CD14-positive monocyte (primary cell): Measurements from ENCODE around the gene CNTNAP2. TPM values are rescaled to one million over a fixed set of nuclear protein-coding genes. Genes with fewer than 3 reads are reported as not detected.

Source experiments
- DNase-seq, 3 donors: peaks; one replicate each; pipeline ENCODE4 v3.0.0-alpha.2; 2011 to 2022
- H2AFZ ChIP-seq: 2 replicates; pipeline ENCODE4 v1.6.0; 2012; ENCODE audit warnings: mild to moderate bottlenecking, low read depth, low read length, inconsistent platforms; ENCODE audit not compliant: insufficient read depth, poor library complexity, severe bottlenecking
- H3K27ac ChIP-seq, 2 donors: 1 replicate in 1 of 2; 2 replicates in 1 of 2; pipeline ENCODE4 v1.5.1; 2012 to 2013; ENCODE audit warnings: low read length in 2 of 2, control low read depth in 1 of 2, inconsistent platforms in 1 of 2, low read depth in 1 of 2, mild to moderate bottlenecking in 1 of 2
- H3K27me3 ChIP-seq, 2 donors: one replicate each; pipeline versions ENCODE4 v1.6.0 to v1.6.1; 2011 to 2013; ENCODE audit warnings: low read length in 2 of 2; ENCODE audit not compliant: control insufficient read depth in 2 of 2, insufficient read depth in 2 of 2
- H3K36me3 ChIP-seq, 2 donors: replicated peaks in 1 of 2; 1 replicate in 1 of 2; 2 replicates in 1 of 2; pipeline versions ENCODE4 v1.5.1 to v1.6.1; 2012 to 2013; ENCODE audit warnings: low read length in 2 of 2, control low read depth in 1 of 2, inconsistent platforms in 1 of 2, mild to moderate bottlenecking in 1 of 2; ENCODE audit not compliant: insufficient read depth in 2 of 2, control insufficient read depth in 1 of 2
- H3K4me1 ChIP-seq, 2 donors: 1 replicate in 1 of 2; 2 replicates in 1 of 2; pipeline versions ENCODE4 v1.5.1 to v1.6.1; 2012 to 2013; ENCODE audit warnings: low read length in 2 of 2, control low read depth in 1 of 2, inconsistent platforms in 1 of 2, mild to moderate bottlenecking in 1 of 2, moderate library complexity in 1 of 2; ENCODE audit not compliant: insufficient read depth in 2 of 2, control insufficient read depth in 1 of 2
- H3K4me2 ChIP-seq: replicated peaks from 2 replicates; pipeline ENCODE3; 2012; ENCODE audit warnings: low read length, moderate library complexity, mild to moderate bottlenecking; ENCODE audit not compliant: poor library complexity, severe bottlenecking; ENCODE audit errors: extremely low read depth
- H3K4me3 ChIP-seq, 3 experiments: fragments of 200-600 bp in 1 of 3; sonication (generic) in 1 of 3; replicated peaks in 1 of 3; 1 replicate in 2 of 3; 2 replicates in 1 of 3; pipeline ENCODE4 v1.5.1; 2011 to 2013; ENCODE audit warnings: low read length in 3 of 3, mild to moderate bottlenecking in 3 of 3, control low read depth in 2 of 3, low read depth in 2 of 3, inconsistent platforms in 1 of 3, moderate library complexity in 1 of 3
- H3K79me2 ChIP-seq: 2 replicates; pipeline ENCODE4 v1.6.0; 2012; ENCODE audit warnings: mild to moderate bottlenecking, control low read depth, inconsistent platforms, low read length, moderate library complexity; ENCODE audit not compliant: insufficient read depth
- H3K9ac ChIP-seq: 2 replicates; pipeline ENCODE4 v1.6.0; 2017; ENCODE audit warnings: low read length, mild to moderate bottlenecking; ENCODE audit not compliant: insufficient read depth, poor library complexity, severe bottlenecking
- H3K9me3 ChIP-seq, 2 donors: replicated peaks in 1 of 2; 1 replicate in 1 of 2; 2 replicates in 1 of 2; pipeline versions ENCODE4 v1.5.1 to v1.6.1; 2012 to 2013; ENCODE audit warnings: low read length in 2 of 2, control low read depth in 1 of 2; ENCODE audit not compliant: control insufficient read depth in 1 of 2, insufficient read depth in 1 of 2
- H4K20me1 ChIP-seq: 2 replicates; pipeline ENCODE4 v1.6.0; 2012; ENCODE audit warnings: mild to moderate bottlenecking, low read length, control low read depth, moderate library complexity; ENCODE audit not compliant: insufficient read depth
- H3K27ac Mint-ChIP-seq, 7 donors: one replicate each; pipeline ENCODE4 v1.8.0; 2020; ENCODE audit warnings: mild to moderate bottlenecking in 7 of 7, mixed read lengths in 7 of 7, moderate library complexity in 6 of 7, inconsistent platforms in 2 of 7
- H3K27me3 Mint-ChIP-seq, 3 donors: one replicate each; pipeline ENCODE4 v1.8.0; 2021 to 2022; ENCODE audit warnings: low read depth in 3 of 3, mild to moderate bottlenecking in 3 of 3, mixed read lengths in 3 of 3, moderate library complexity in 3 of 3, inconsistent platforms in 1 of 3
- H3K36me3 Mint-ChIP-seq, 2 donors: one replicate each; pipeline ENCODE4 v1.8.0; 2020; ENCODE audit warnings: mixed read lengths in 2 of 2, inconsistent platforms in 1 of 2, mild to moderate bottlenecking in 1 of 2
- H3K4me1 Mint-ChIP-seq: one replicate; pipeline ENCODE4 v1.8.0; 2020; ENCODE audit warnings: mild to moderate bottlenecking, mixed read lengths
- H3K4me3 Mint-ChIP-seq, 2 donors: one replicate each; pipeline ENCODE4 v1.8.0; 2020; ENCODE audit warnings: mild to moderate bottlenecking in 2 of 2, mixed read lengths in 2 of 2, moderate library complexity in 1 of 2
- H3K9me3 Mint-ChIP-seq, 7 donors: one replicate each; pipeline ENCODE4 v1.8.0; 2020 to 2022; ENCODE audit warnings: mixed read lengths in 7 of 7, mild to moderate bottlenecking in 6 of 7, moderate library complexity in 6 of 7, inconsistent platforms in 2 of 7
- WGBS: methylation state at CpG from one replicate; pipeline ENCODE4 v1.1.5; 2013; ENCODE audit warnings: missing lambda C conversion rate; ENCODE audit not compliant: insufficient coverage; 5-methylcytosine and 5-hydroxymethylcytosine counted together
- intact Hi-C, 2 donors: fragments of 100-400 bp; cut with micrococcal nuclease; formaldehyde crosslinking; loops; one replicate each; pipeline versions ENCODE4 v1.15.0 to v1.15.1; 2023
- polyA plus RNA-seq, 3 donors: library from polyadenylated mRNA; depleted of rRNA in 1 of 3; unstranded in 2 of 3; stranded (reverse) in 1 of 3; fragments of 300-500 nt in 2 of 3; fragments of >200 nt in 1 of 3; fragmentation: Illumina TruSeq in 2 of 3; gene quantifications; 1 replicate in 2 of 3; 2 replicates in 1 of 3; pipeline ENCODE4 v1.2.3, GENCODE V29; 2012 to 2021
- TF ChIP-seq, protein P1 (sequence below): fragments of 200-600 bp; IDR thresholded peaks from one replicate; pipeline ENCODE4 v1.8.0; 2022; ENCODE audit warnings: antibody characterized with exemption, mild to moderate bottlenecking

The CNTNAP2 gene
- polyA plus RNA-seq, 3 donors: 0.01 TPM; not detected in 2

DNA sequence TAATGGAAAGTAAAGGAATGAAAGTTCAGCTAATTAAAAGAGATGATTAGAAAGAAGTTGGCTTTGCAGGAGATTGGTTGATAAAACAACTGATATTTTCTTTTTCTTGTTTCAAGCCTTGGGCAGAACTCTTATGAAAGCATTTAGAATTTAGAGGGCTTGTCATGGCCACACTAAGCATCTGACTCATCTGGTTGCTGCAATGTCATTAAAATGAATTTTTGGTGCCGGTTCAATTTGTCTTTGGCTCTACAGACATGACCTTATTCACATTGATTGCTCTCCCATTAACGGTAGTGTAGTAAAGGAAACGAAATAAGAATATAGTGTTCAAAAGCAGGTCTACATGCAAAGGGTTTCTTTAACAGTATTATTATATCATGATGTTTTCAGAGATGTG, 1461.6 kb downstream of the CNTNAP2 start:
- no peak for DNase-seq
- Mint-ChIP-seq H3K36me3 (no peaks in the 10 kb centered on the region), H3K4me3 (no peak overlapping the region), H3K9me3 (peaks cover 0 to 3% (median 0%) of the 10 kb centered on the region in 7 donors), H3K27me3 (no peaks in the 10 kb centered on the region), H3K27ac (no peak overlapping the region), H3K4me1 (no peaks in the 10 kb centered on the region)
- no peaks in the 10 kb centered on the region for H3K27me3 ChIP-seq
- TF ChIP-seq, protein P1, sequence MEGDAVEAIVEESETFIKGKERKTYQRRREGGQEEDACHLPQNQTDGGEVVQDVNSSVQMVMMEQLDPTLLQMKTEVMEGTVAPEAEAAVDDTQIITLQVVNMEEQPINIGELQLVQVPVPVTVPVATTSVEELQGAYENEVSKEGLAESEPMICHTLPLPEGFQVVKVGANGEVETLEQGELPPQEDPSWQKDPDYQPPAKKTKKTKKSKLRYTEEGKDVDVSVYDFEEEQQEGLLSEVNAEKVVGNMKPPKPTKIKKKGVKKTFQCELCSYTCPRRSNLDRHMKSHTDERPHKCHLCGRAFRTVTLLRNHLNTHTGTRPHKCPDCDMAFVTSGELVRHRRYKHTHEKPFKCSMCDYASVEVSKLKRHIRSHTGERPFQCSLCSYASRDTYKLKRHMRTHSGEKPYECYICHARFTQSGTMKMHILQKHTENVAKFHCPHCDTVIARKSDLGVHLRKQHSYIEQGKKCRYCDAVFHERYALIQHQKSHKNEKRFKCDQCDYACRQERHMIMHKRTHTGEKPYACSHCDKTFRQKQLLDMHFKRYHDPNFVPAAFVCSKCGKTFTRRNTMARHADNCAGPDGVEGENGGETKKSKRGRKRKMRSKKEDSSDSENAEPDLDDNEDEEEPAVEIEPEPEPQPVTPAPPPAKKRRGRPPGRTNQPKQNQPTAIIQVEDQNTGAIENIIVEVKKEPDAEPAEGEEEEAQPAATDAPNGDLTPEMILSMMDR: no peak
- no peak overlapping the region for H3K4me3 ChIP-seq
- no CpG with 5 or more reads among the region's 3 CpGs for WGBS
- no peak overlapping the region for H3K27ac ChIP-seq
- no peaks in the 10 kb centered on the region for H4K20me1 ChIP-seq
- H3K9ac ChIP-seq: no peak overlapping the region
- H3K79me2 ChIP-seq: no peaks in the 10 kb centered on the region
- no peak overlapping the region for H3K4me2 ChIP-seq
- no peaks in the 10 kb centered on the region for H3K36me3 ChIP-seq
- no peaks in the 10 kb centered on the region for H3K4me1 ChIP-seq
- intact Hi-C loops: no loop called here
- no peak overlapping the region for H2AFZ ChIP-seq
- H3K9me3 ChIP-seq: no peaks in the 10 kb centered on the region

DNA sequence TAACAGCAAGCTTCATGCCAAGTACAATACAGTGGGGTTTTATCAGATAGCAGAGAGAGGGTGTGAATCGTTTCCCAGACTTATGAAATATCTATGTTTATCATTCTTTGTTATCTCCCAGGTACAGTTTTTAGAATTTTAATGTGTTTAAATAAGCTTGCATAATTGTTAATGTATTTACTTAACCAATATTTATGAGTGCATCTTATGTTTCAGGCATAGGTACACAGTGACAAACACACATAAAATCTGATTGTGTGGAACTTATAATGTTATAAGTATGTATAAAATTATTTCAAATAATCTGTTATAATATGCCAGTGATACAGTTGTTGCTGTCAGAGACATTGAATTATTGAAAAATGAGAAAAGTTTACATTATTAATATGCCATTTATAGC, 1462.5 kb downstream of the CNTNAP2 start:
- H3K27ac ChIP-seq: no peak overlapping the region
- Mint-ChIP-seq H3K4me1 (no peaks in the 10 kb centered on the region), H3K27ac (no peak overlapping the region), H3K9me3 (peaks cover 0 to 3% (median 0%) of the 10 kb centered on the region in 7 donors), H3K27me3 (no peaks in the 10 kb centered on the region), H3K36me3 (no peaks in the 10 kb centered on the region), H3K4me3 (no peak overlapping the region)
- H3K27me3 ChIP-seq: no peaks in the 10 kb centered on the region
- TF ChIP-seq, protein P1: no peak
- no peak overlapping the region for H2AFZ ChIP-seq
- H3K4me1 ChIP-seq: no peaks in the 10 kb centered on the region
- no peak for DNase-seq
- no peaks in the 10 kb centered on the region for H4K20me1 ChIP-seq
- WGBS: no CpG with 5 or more reads among the region's 1 CpG
- no peaks in the 10 kb centered on the region for H3K79me2 ChIP-seq
- no peaks in the 10 kb centered on the region for H3K36me3 ChIP-seq
- H3K4me2 ChIP-seq: no peak overlapping the region
- no peaks in the 10 kb centered on the region for H3K9me3 ChIP-seq
- intact Hi-C loops: no loop called here
- H3K4me3 ChIP-seq: no peak overlapping the region
- no peak overlapping the region for H3K9ac ChIP-seq
